DND-41 (cell line): Measurements from ENCODE around the gene MTERF2.

ENCODE experiments used
- ATAC-seq: fragments of 200-7000 bp; cut with Tn5 transposase; 3 replicates; pipeline ENCODE4 v1.9.1; 2021; ENCODE audit warnings: low read depth; ENCODE audit not compliant: insufficient read depth
- DNase-seq: peaks from one replicate; pipeline ENCODE4 v3.0.0-alpha.2; 2020
- H2AFZ ChIP-seq: 2 replicates; pipeline ENCODE4 v1.6.0; 2012; ENCODE audit warnings: low read depth, low read length
- H3K27ac ChIP-seq: 2 replicates; pipeline ENCODE4 v1.5.1; 2012; ENCODE audit warnings: low read length, inconsistent platforms
- H3K27me3 ChIP-seq: fragments of 200-600 bp; sonication (generic); 2 replicates; pipeline ENCODE4 v1.6.0; 2012; ENCODE audit warnings: low read length, mild to moderate bottlenecking, inconsistent platforms; ENCODE audit not compliant: insufficient read depth, poor library complexity
- H3K36me3 ChIP-seq: 2 replicates; pipeline ENCODE4 v1.5.1; 2012; ENCODE audit warnings: low read length, inconsistent platforms; ENCODE audit not compliant: insufficient read depth
- H3K4me1 ChIP-seq: 2 replicates; pipeline ENCODE4 v1.5.1; 2012; ENCODE audit warnings: mild to moderate bottlenecking, low read length; ENCODE audit not compliant: insufficient read depth
- H3K4me2 ChIP-seq: 2 replicates; pipeline ENCODE4 v1.6.0; 2012; ENCODE audit warnings: mild to moderate bottlenecking, moderate library complexity, low read length, inconsistent platforms; ENCODE audit not compliant: insufficient read depth
- H3K4me3 ChIP-seq, 2 experiments: fragments of 200-600 bp in 1 of 2; shearing (Covaris generic) in 1 of 2; 2 replicates each; pipeline ENCODE4 v1.5.1; 2012 to 2016; ENCODE audit warnings: inconsistent platforms in 2 of 2, low read length in 2 of 2, mild to moderate bottlenecking in 2 of 2, low read depth in 1 of 2, moderate library complexity in 1 of 2
- H3K79me2 ChIP-seq: 2 replicates; pipeline ENCODE4 v1.6.0; 2012; ENCODE audit warnings: low read length, inconsistent platforms; ENCODE audit not compliant: insufficient read depth
- H3K9ac ChIP-seq: 2 replicates; pipeline ENCODE4 v1.6.0; 2012; ENCODE audit warnings: low read depth, mild to moderate bottlenecking, inconsistent platforms, low read length, moderate library complexity
- H3K9me3 ChIP-seq: 2 replicates; pipeline ENCODE4 v1.5.1; 2012; ENCODE audit warnings: low read length, moderate library complexity, mild to moderate bottlenecking, inconsistent platforms; ENCODE audit not compliant: insufficient read depth, severe bottlenecking
- H4K20me1 ChIP-seq: 2 replicates; pipeline ENCODE4 v1.6.0; 2012; ENCODE audit warnings: low read length; ENCODE audit not compliant: insufficient read depth
- EZH2 ChIP-seq: IDR thresholded peaks from 3 replicates; pipeline ENCODE4 v1.6.1; 2012; ENCODE audit warnings: borderline replicate concordance, low read depth, mild to moderate bottlenecking, moderate library complexity, low read length, inconsistent platforms; ENCODE audit not compliant: severe bottlenecking
- TF ChIP-seq, protein P1 (sequence below): IDR thresholded peaks from 2 replicates; pipeline ENCODE4 v1.5.1; 2012; ENCODE audit warnings: borderline replicate concordance, low read length, moderate library complexity, mild to moderate bottlenecking; ENCODE audit not compliant: poor library complexity, severe bottlenecking; ENCODE audit errors: extremely low read depth

The MTERF2 gene

DNA sequence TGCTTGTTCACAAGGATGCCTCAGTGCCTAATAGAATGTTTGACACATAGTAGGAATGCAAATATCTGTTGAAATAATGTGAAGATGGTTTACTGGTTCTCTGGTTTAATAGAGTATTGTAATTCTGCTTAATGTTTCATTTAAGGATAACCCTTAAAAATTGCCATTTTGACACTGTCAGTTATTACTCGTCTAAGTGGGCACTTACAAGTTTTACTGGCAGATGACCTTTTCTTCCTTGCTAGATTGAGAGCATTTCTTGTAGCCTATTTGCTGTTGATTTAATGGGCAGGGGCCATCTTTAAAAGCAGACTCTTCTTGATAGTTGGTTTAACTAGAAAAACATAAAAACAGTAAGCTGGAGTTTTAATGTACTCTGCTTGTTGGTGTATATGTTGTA lies 29.4 kb downstream of the MTERF2 start:
- peak overlapping the region; percentile 72 for H3K27ac ChIP-seq
- peak overlapping the region; percentile 73; the same call in 1 of the 2 replicates for H3K9ac ChIP-seq

DNA sequence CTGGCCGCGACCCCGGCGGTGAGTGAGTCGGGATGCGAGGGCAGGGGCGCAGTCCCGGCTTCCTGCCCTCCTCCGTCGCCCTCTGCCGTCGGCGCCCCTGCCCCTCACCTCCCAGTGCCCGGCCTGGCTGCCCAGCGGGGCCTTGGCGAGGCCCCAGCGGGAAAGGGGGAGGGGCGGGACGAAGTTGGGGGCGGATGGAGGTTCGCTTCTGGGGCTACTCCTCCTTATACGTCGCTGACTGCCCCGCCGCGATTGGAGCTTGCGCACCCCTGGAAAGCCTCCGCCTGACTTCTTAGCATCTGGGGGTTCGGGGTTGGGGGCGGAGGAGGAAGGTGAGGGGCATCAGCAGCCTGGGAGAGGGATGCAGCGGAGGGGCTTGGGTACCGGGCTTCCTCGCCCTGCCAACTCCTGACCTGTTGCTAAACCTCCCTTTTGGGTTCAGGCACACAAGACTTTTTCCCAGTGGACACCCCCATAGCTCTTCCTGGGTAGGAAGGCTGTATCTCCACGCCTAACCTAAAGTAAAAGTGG lies 30.8 kb downstream of the MTERF2 start:
- peaks cover 33% of the 10 kb centered on the region for H3K4me1 ChIP-seq
- H3K27ac ChIP-seq: peak overlapping the region; percentile 72
- H3K9ac ChIP-seq: peak overlapping the region; percentile 73
- no peaks in the 10 kb centered on the region for H3K27me3 ChIP-seq
- TF ChIP-seq, protein P1, sequence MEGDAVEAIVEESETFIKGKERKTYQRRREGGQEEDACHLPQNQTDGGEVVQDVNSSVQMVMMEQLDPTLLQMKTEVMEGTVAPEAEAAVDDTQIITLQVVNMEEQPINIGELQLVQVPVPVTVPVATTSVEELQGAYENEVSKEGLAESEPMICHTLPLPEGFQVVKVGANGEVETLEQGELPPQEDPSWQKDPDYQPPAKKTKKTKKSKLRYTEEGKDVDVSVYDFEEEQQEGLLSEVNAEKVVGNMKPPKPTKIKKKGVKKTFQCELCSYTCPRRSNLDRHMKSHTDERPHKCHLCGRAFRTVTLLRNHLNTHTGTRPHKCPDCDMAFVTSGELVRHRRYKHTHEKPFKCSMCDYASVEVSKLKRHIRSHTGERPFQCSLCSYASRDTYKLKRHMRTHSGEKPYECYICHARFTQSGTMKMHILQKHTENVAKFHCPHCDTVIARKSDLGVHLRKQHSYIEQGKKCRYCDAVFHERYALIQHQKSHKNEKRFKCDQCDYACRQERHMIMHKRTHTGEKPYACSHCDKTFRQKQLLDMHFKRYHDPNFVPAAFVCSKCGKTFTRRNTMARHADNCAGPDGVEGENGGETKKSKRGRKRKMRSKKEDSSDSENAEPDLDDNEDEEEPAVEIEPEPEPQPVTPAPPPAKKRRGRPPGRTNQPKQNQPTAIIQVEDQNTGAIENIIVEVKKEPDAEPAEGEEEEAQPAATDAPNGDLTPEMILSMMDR: peak; percentile 32
- no peak for TF ChIP-seq EZH2
- H3K4me2 ChIP-seq: peak overlapping the region; percentile 91
- peak overlapping the region; percentile 81 to 99 for H3K4me3 ChIP-seq
- ATAC-seq (peak; percentile 53; the same call in 1 of the 3 replicates), DNase-seq (no peak)
- no peaks in the 10 kb centered on the region for H3K9me3 ChIP-seq
- no peaks in the 10 kb centered on the region; the same call in 1 of the 2 replicates for H3K36me3 ChIP-seq
- H3K79me2 ChIP-seq: peaks cover 64% of the 10 kb centered on the region
- H4K20me1 ChIP-seq: no peaks in the 10 kb centered on the region; the same call in 1 of the 2 replicates
- H2AFZ ChIP-seq: peak overlapping the region; percentile 88

More for the DNA sequence above, 29.4 kb downstream of the MTERF2 start:
- H2AFZ ChIP-seq: peak overlapping the region; percentile 88; the same call in 1 of the 2 replicates
- no peaks in the 10 kb centered on the region; the same call in 1 of the 2 replicates for H4K20me1 ChIP-seq
- ATAC-seq (no peak), DNase-seq (no peak)
- peak overlapping the region; percentile 91 for H3K4me2 ChIP-seq
- H3K4me3 ChIP-seq: peak overlapping the region; percentile 81 to 99; a peak in 3 of 4 replicates
- H3K36me3 ChIP-seq: no peaks in the 10 kb centered on the region; the same call in 1 of the 2 replicates
- H3K27me3 ChIP-seq: no peaks in the 10 kb centered on the region
- no peaks in the 10 kb centered on the region for H3K9me3 ChIP-seq
- peaks cover 76% of the 10 kb centered on the region for H3K79me2 ChIP-seq
- TF ChIP-seq EZH2: no peak
- TF ChIP-seq, protein P1: no peak
- H3K4me1 ChIP-seq: peaks cover 33% of the 10 kb centered on the region

DNA sequence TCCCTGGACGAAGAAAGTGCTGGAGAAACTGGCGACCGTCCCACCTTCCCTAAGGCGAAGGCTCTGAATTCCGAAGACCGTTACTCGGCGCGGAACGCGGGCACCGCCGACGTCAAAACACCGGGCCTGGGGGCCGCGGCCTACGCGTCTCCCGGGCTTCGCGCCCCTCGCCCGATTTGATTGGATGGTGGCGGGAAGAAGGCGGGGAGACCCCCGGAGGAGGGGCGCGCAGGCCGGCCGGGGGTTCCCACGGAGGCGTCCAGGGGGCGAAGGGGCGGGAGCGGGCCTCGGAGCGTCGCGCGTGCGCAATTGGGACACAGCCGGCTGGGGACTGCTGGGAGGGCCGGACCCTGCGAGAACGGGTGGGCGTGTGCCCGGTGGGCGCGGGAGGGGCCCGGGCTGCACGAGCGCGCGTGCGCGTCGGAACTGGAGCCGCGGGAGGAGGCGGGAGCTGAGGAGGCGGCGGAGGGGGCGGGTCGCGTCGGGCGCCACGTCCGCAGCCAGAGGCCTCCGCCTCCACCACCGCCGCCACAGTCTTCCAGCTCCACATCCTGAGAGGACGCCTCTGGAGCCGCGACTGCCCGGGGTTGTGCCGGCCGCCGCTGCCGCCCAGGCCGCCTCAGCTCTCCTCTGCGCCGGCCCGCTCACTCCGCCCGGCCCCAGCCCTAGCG lies 31.4 kb downstream of the MTERF2 start, which contains the start of gene TMEM263:
Gene TMEM263 (plus strand): TSS at position 531 of the 671 bp plus-strand sequence. CDS start 11,210 bp downstream, outside the sequence.
- no peaks in the 10 kb centered on the region for H3K27me3 ChIP-seq
- ATAC-seq: peak; percentile 81
- H3K79me2 ChIP-seq: peaks cover 59% of the 10 kb centered on the region
- no peaks in the 10 kb centered on the region; the same call in 1 of the 2 replicates for H4K20me1 ChIP-seq
- H3K9me3 ChIP-seq: no peaks in the 10 kb centered on the region
- DNase-seq: peak; percentile 97
- peak within 1 kb of the TSS; percentile 91 for H3K4me2 ChIP-seq
- H3K4me1 ChIP-seq: peaks cover 33% of the 10 kb centered on the region
- H3K27ac ChIP-seq: peak within 1 kb of the TSS; percentile 89
- TF ChIP-seq, protein P1: no peak
- TF ChIP-seq EZH2: no peak
- H3K4me3 ChIP-seq: peak within 1 kb of the TSS; percentile 81 to 99
- peak within 1 kb of the TSS; percentile 73 for H3K9ac ChIP-seq
- H2AFZ ChIP-seq: peak within 1 kb of the TSS; percentile 88
- no peaks in the 10 kb centered on the region; the same call in 1 of the 2 replicates for H3K36me3 ChIP-seq
